ENCODE results near the gene SPC25.

The SPC25 gene

GRCh38 chr2:168848225-168848624 is 42.0 kb downstream of the SPC25 start:
- Histone ChIP-seq H3K27me3 (ENCODE audit: insufficient read depth, low read length, poor library complexity) (no peaks in the 10 kb centered on the region), H3K36me3 (ENCODE audit: insufficient read depth, low read length) (peaks cover 17% of the 10 kb centered on the region; the same call in 1 of the 2 replicates), H3K79me2 (ENCODE audit: insufficient read depth, low read length) (no peaks in the 10 kb centered on the region), H3K4me1 (ENCODE audit: insufficient read depth, low read length) (no peaks in the 10 kb centered on the region), H3K4me3 (ENCODE audit: low read depth in 1 of 2, low read length in 2 of 2) (no peak overlapping the region), H3K9ac (ENCODE audit: low read depth, low read length) (no peak overlapping the region), H2AFZ (ENCODE audit: low read depth, low read length) (no peak overlapping the region), H3K27ac (ENCODE audit: low read length) (no peak overlapping the region), H3K4me2 (ENCODE audit: insufficient read depth, low read length) (no peak overlapping the region), H4K20me1 (ENCODE audit: insufficient read depth, low read length) (no peaks in the 10 kb centered on the region), H3K9me3 (ENCODE audit: insufficient read depth, low read length, severe bottlenecking) (no peaks in the 10 kb centered on the region)
- ATAC-seq (ENCODE audit: insufficient read depth, low read depth) (no peak), DNase-seq (no peak)
- TF ChIP-seq EZH2 (IDR thresholded peaks at IDR 0.05; ENCODE audit: borderline replicate concordance, low read depth, low read length, severe bottlenecking), result no peak
- TF ChIP-seq, protein P1, sequence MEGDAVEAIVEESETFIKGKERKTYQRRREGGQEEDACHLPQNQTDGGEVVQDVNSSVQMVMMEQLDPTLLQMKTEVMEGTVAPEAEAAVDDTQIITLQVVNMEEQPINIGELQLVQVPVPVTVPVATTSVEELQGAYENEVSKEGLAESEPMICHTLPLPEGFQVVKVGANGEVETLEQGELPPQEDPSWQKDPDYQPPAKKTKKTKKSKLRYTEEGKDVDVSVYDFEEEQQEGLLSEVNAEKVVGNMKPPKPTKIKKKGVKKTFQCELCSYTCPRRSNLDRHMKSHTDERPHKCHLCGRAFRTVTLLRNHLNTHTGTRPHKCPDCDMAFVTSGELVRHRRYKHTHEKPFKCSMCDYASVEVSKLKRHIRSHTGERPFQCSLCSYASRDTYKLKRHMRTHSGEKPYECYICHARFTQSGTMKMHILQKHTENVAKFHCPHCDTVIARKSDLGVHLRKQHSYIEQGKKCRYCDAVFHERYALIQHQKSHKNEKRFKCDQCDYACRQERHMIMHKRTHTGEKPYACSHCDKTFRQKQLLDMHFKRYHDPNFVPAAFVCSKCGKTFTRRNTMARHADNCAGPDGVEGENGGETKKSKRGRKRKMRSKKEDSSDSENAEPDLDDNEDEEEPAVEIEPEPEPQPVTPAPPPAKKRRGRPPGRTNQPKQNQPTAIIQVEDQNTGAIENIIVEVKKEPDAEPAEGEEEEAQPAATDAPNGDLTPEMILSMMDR (IDR thresholded peaks at IDR 0.05; ENCODE audit: borderline replicate concordance, extremely low read depth, low read length, poor library complexity, severe bottlenecking), result no peak

GRCh38 chr2:168843253-168843652 is 47.0 kb downstream of the SPC25 start:
- Histone ChIP-seq H3K9ac (ENCODE audit: low read depth, low read length) (no peak overlapping the region), H3K4me3 (ENCODE audit: low read depth in 1 of 2, low read length in 2 of 2) (no peak overlapping the region), H3K9me3 (ENCODE audit: insufficient read depth, low read length, severe bottlenecking) (no peaks in the 10 kb centered on the region), H3K27me3 (ENCODE audit: insufficient read depth, low read length, poor library complexity) (no peaks in the 10 kb centered on the region), H3K4me2 (ENCODE audit: insufficient read depth, low read length) (no peak overlapping the region), H2AFZ (ENCODE audit: low read depth, low read length) (no peak overlapping the region), H4K20me1 (ENCODE audit: insufficient read depth, low read length) (no peaks in the 10 kb centered on the region), H3K36me3 (ENCODE audit: insufficient read depth, low read length) (no peaks in the 10 kb centered on the region), H3K27ac (ENCODE audit: low read length) (no peak overlapping the region), H3K79me2 (ENCODE audit: insufficient read depth, low read length) (no peaks in the 10 kb centered on the region), H3K4me1 (ENCODE audit: insufficient read depth, low read length) (no peaks in the 10 kb centered on the region)
- no peak for TF ChIP-seq EZH2 (IDR thresholded peaks at IDR 0.05; ENCODE audit: borderline replicate concordance, low read depth, low read length, severe bottlenecking)
- TF ChIP-seq, protein P1 (IDR thresholded peaks at IDR 0.05; ENCODE audit: borderline replicate concordance, extremely low read depth, low read length, poor library complexity, severe bottlenecking), result no peak
- no peak for ATAC-seq (ENCODE audit: insufficient read depth, low read depth)
- DNase-seq, result no peak

DNA sequence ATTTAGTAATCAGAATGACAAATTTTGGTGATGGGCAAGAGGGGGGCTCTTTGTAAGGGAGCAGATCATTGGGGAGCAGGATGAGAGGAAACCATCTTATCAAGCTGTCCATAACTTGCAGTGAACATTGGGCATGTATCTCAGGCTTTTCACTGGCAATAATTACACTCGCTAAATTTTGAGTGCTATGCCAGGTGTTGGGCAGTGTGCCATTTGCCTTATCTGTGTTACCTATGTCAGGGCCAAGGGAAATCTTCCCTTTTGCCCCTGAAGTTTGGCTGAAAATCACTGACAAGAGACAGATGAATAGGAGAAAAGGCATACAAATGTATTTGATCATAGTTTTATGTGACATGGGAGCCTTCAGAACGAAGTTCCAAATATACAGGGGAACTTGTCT is 48.8 kb downstream of the SPC25 start:
- H2AFZ ChIP-seq (ENCODE audit: low read depth, low read length), result no peak overlapping the region
- no peak overlapping the region for H3K9ac ChIP-seq (ENCODE audit: low read depth, low read length)
- H3K4me2 ChIP-seq (ENCODE audit: insufficient read depth, low read length), result no peak overlapping the region
- no peaks in the 10 kb centered on the region for H3K36me3 ChIP-seq (ENCODE audit: insufficient read depth, low read length)
- DNase-seq (no peak), ATAC-seq (ENCODE audit: insufficient read depth, low read depth) (no peak)
- H3K27me3 ChIP-seq (ENCODE audit: insufficient read depth, low read length, poor library complexity), result no peaks in the 10 kb centered on the region
- no peak overlapping the region for H3K27ac ChIP-seq (ENCODE audit: low read length)
- TF ChIP-seq, protein P1 (IDR thresholded peaks at IDR 0.05; ENCODE audit: borderline replicate concordance, extremely low read depth, low read length, poor library complexity, severe bottlenecking), result no peak
- no peak for TF ChIP-seq EZH2 (IDR thresholded peaks at IDR 0.05; ENCODE audit: borderline replicate concordance, low read depth, low read length, severe bottlenecking)
- no peaks in the 10 kb centered on the region for H4K20me1 ChIP-seq (ENCODE audit: insufficient read depth, low read length)
- H3K79me2 ChIP-seq (ENCODE audit: insufficient read depth, low read length), result no peaks in the 10 kb centered on the region
- no peaks in the 10 kb centered on the region for H3K4me1 ChIP-seq (ENCODE audit: insufficient read depth, low read length)
- no peak overlapping the region for H3K4me3 ChIP-seq (ENCODE audit: low read depth in 1 of 2, low read length in 2 of 2)
- H3K9me3 ChIP-seq (ENCODE audit: insufficient read depth, low read length, severe bottlenecking), result no peaks in the 10 kb centered on the region

GRCh38 chr2:168835969-168836368 is 54.3 kb downstream of the SPC25 start:
- H3K27me3 ChIP-seq (ENCODE audit: insufficient read depth, low read length, poor library complexity), result no peaks in the 10 kb centered on the region
- no peak overlapping the region for H3K4me2 ChIP-seq (ENCODE audit: insufficient read depth, low read length)
- ATAC-seq (ENCODE audit: insufficient read depth, low read depth) (no peak), DNase-seq (no peak)
- peaks cover 6% of the 10 kb centered on the region for H3K9me3 ChIP-seq (ENCODE audit: insufficient read depth, low read length, severe bottlenecking)
- no peaks in the 10 kb centered on the region for H3K4me1 ChIP-seq (ENCODE audit: insufficient read depth, low read length)
- H3K4me3 ChIP-seq (ENCODE audit: low read depth in 1 of 2, low read length in 2 of 2), result no peak overlapping the region
- no peak overlapping the region for H3K9ac ChIP-seq (ENCODE audit: low read depth, low read length)
- H2AFZ ChIP-seq (ENCODE audit: low read depth, low read length), result no peak overlapping the region
- no peaks in the 10 kb centered on the region for H3K79me2 ChIP-seq (ENCODE audit: insufficient read depth, low read length)
- no peak for TF ChIP-seq EZH2 (IDR thresholded peaks at IDR 0.05; ENCODE audit: borderline replicate concordance, low read depth, low read length, severe bottlenecking)
- TF ChIP-seq, protein P1 (IDR thresholded peaks at IDR 0.05; ENCODE audit: borderline replicate concordance, extremely low read depth, low read length, poor library complexity, severe bottlenecking), result no peak
- no peak overlapping the region for H3K27ac ChIP-seq (ENCODE audit: low read length)
- no peaks in the 10 kb centered on the region for H4K20me1 ChIP-seq (ENCODE audit: insufficient read depth, low read length)
- H3K36me3 ChIP-seq (ENCODE audit: insufficient read depth, low read length), result no peaks in the 10 kb centered on the region

Measured in DND-41 (cell line).